HCT116 (cell line): ENCODE results near the gene HINT1. TPM values are rescaled to one million over a fixed set of nuclear protein-coding genes. Genes with fewer than 3 reads are reported as not detected.

Experiments
- ATAC-seq: fragments of 200-7000 bp; cut with Tn5 transposase; 2 replicates; pipeline ENCODE4 v1.9.1; 2020; ENCODE audit warnings: mild to moderate bottlenecking, moderate library complexity
- BruUV-seq: library from RNA; stranded (reverse); fragments of 400-500 nt; replicated peaks from 2 replicates; lab custom pipeline; 2021; lab: Mats Ljungman, UMichigan
- CTCF ChIA-PET: fragments of 300-600 bp; sonication (Branson Sonifier 250); formaldehyde crosslinking; loops from one replicate; lab custom pipeline; 2021; ENCODE audit warnings: antibody characterized with exemption; lab: Charles Lee
- POLR2A ChIA-PET: fragments of 300-600, 350-600 bp; sonication (Branson Sonifier 250); formaldehyde crosslinking; loops from one replicate; lab custom pipeline; 2021; ENCODE audit warnings: antibody characterized with exemption; lab: Charles Lee
- RAD21 ChIA-PET, 2 experiments: fragments of 300-600 bp; sonication (Branson Sonifier 250); formaldehyde crosslinking; loops; one replicate each; lab custom pipeline; 2023; ENCODE audit warnings: low total read pairs in 2 of 2; ENCODE audit not compliant: uncharacterized antibody in 2 of 2, unreplicated experiment in 2 of 2, low non-redundant PET in 1 of 2; lab: Charles Lee
- DNase-seq: peaks from one replicate; pipeline ENCODE4 v3.0.0-alpha.2; 2010; ENCODE audit warnings: low read depth, low spot score
- H2AFZ ChIP-seq: fragments of 200-600 bp; shearing (Covaris generic), sonication (generic); 2 replicates; pipeline ENCODE4 v1.6.1; 2017; ENCODE audit warnings: low read depth, mixed run types, mixed read lengths, antibody characterized with exemption, low read length; ENCODE audit not compliant: poor library complexity, severe bottlenecking
- H3K27ac ChIP-seq: 2 replicates; pipeline ENCODE4 v1.5.1; 2012; ENCODE audit warnings: low read depth, low read length
- H3K27me3 ChIP-seq: fragments of 200-600 bp; sonication (generic); 2 replicates; pipeline ENCODE4 v1.6.1; 2016; ENCODE audit warnings: mixed run types, low read length, mixed read lengths; ENCODE audit not compliant: insufficient read depth
- H3K36me3 ChIP-seq, 2 experiments: fragments of 200-500 bp in 1 of 2; fragments of 200-600 bp in 1 of 2; sonication (Bioruptor generic) in 1 of 2; sonication (generic) in 1 of 2; 2 replicates each; pipeline versions ENCODE4 v1.5.1 to v1.6.1; 2014 to 2016; ENCODE audit warnings: low read length in 2 of 2, inconsistent platforms in 1 of 2, mixed read lengths in 1 of 2, mixed run types in 1 of 2; ENCODE audit not compliant: insufficient read depth in 2 of 2, control insufficient read depth in 1 of 2
- H3K4me1 ChIP-seq, 2 experiments: fragments of 200-600 bp in 1 of 2; sonication (generic) in 1 of 2; 2 replicates each; pipeline versions ENCODE4 v1.5.1 to v1.6.1; 2012 to 2017; ENCODE audit warnings: low read length in 2 of 2, inconsistent platforms in 1 of 2, mild to moderate bottlenecking in 1 of 2, mixed read lengths in 1 of 2, mixed run types in 1 of 2, moderate library complexity in 1 of 2; ENCODE audit not compliant: insufficient read depth in 2 of 2, control insufficient read depth in 1 of 2
- H3K4me2 ChIP-seq: fragments of 200-600 bp; sonication (generic); 2 replicates; pipeline ENCODE4 v1.6.1; 2017; ENCODE audit warnings: mixed run types, low read length, mixed read lengths
- H3K4me3 ChIP-seq, 2 experiments: fragments of 200-600 bp in 1 of 2; sonication (generic) in 1 of 2; replicated peaks in 1 of 2; 2 replicates each; pipeline ENCODE4 v1.5.1; 2011 to 2016; ENCODE audit warnings: low read length in 2 of 2, control low read depth in 1 of 2, low read depth in 1 of 2, mild to moderate bottlenecking in 1 of 2, mixed read lengths in 1 of 2, mixed run types in 1 of 2
- H3K79me2 ChIP-seq: fragments of 200-600 bp; sonication (generic); 2 replicates; pipeline ENCODE4 v1.6.1; 2017; ENCODE audit warnings: mild to moderate bottlenecking, mixed run types, low read length, moderate library complexity, mixed read lengths; ENCODE audit not compliant: insufficient read depth
- H3K9ac ChIP-seq: fragments of 200-600 bp; sonication (generic); 2 replicates; pipeline ENCODE4 v1.6.1; 2016; ENCODE audit warnings: low read length, mixed read lengths
- H3K9me2 ChIP-seq: fragments of 200-600 bp; sonication (generic), shearing (Covaris generic); 2 replicates; pipeline ENCODE4 v1.6.1; 2017; ENCODE audit warnings: mixed run types, mild to moderate bottlenecking, moderate library complexity; ENCODE audit not compliant: insufficient read depth
- H3K9me3 ChIP-seq, 2 experiments: fragments of 200-500 bp in 1 of 2; fragments of 200-600 bp in 1 of 2; sonication (Bioruptor generic) in 1 of 2; sonication (generic) in 1 of 2; 2 replicates each; pipeline ENCODE4 v1.6.1; 2014 to 2017; ENCODE audit warnings: low read length in 2 of 2, mixed read lengths in 2 of 2, inconsistent platforms in 1 of 2, low read depth in 1 of 2, mild to moderate bottlenecking in 1 of 2, mixed run types in 1 of 2, moderate library complexity in 1 of 2; ENCODE audit not compliant: control insufficient read depth in 1 of 2, insufficient read depth in 1 of 2
- H4K20me1 ChIP-seq: fragments of 200-600 bp; sonication (generic), shearing (Covaris generic); 2 replicates; pipeline ENCODE4 v1.6.1; 2017; ENCODE audit warnings: mixed run types, mild to moderate bottlenecking, moderate library complexity; ENCODE audit not compliant: insufficient read depth
- CEBPB ChIP-seq: IDR thresholded peaks from 2 replicates; pipeline ENCODE4 v1.6.1; 2012; ENCODE audit warnings: low read depth
- CTCF ChIP-seq, 3 experiments: fragments of 200-600 bp in 1 of 3; sonication (generic) in 1 of 3; IDR thresholded peaks in 2 of 3; conservative IDR thresholded peaks in 1 of 3; 2 replicates each; pipeline ENCODE4 v1.5.1; 2012 to 2017; ENCODE audit warnings: low read depth in 2 of 3, low read length in 2 of 3, antibody characterized with exemption in 1 of 3, borderline replicate concordance in 1 of 3, control low read depth in 1 of 3, mild to moderate bottlenecking in 1 of 3, mixed read lengths in 1 of 3, mixed run types in 1 of 3, moderate library complexity in 1 of 3; ENCODE audit not compliant: insufficient read depth in 1 of 3
- EGR1 ChIP-seq: IDR thresholded peaks from 2 replicates; pipeline ENCODE4 v1.6.1; 2012; ENCODE audit warnings: low read depth
- ELF1 ChIP-seq: IDR thresholded peaks from 2 replicates; pipeline ENCODE4 v1.6.1; 2012; ENCODE audit warnings: low read depth, borderline replicate concordance
- FOSL1 ChIP-seq: IDR thresholded peaks from 2 replicates; pipeline ENCODE4 v1.6.1; 2012; ENCODE audit warnings: low read depth
- JUND ChIP-seq: IDR thresholded peaks from 2 replicates; pipeline ENCODE4 v1.6.1; 2012
- MAX ChIP-seq: IDR thresholded peaks from 2 replicates; pipeline ENCODE4 v1.6.1; 2012
- intact Hi-C: fragments of 100-400 bp; cut with micrococcal nuclease; formaldehyde crosslinking; loops from 2 replicates; pipeline ENCODE4 v1.10.0; 2022
- total RNA-seq: library from RNA; stranded (reverse); gene quantifications from one replicate; pipeline ENCODE4 v1.2.1, GENCODE V29; 2021; ENCODE audit not compliant: unreplicated experiment

Gene HINT1
- total RNA-seq, 1 experiment from 2014 or later: 222 TPM

- TF ChIP-seq CTCF (IDR thresholded peaks at IDR 0.05 in 2 of 3, conservative IDR thresholded peaks at IDR 0.05 in 1 of 3; ENCODE audit: borderline replicate concordance in 1 of 3, insufficient read depth in 1 of 3, low read depth in 2 of 3, low read length in 2 of 3): no peak
These were observed 17.8 kb downstream of the HINT1 start (continued) for GRCh38 chr5:131147258-131147657.

GRCh38 chr5:131142970-131143617, 22.0 kb downstream of the HINT1 start:
- H3K4me3 ChIP-seq: no peak overlapping the region
- no peaks in the 10 kb centered on the region for H3K36me3 ChIP-seq
- no peaks in the 10 kb centered on the region for H3K9me2 ChIP-seq
- no peak overlapping the region for H3K4me2 ChIP-seq
- no peaks in the 10 kb centered on the region for H4K20me1 ChIP-seq
- H3K27me3 ChIP-seq: no peaks in the 10 kb centered on the region
- H2AFZ ChIP-seq: no peak overlapping the region
- H3K79me2 ChIP-seq: no peaks in the 10 kb centered on the region
- H3K27ac ChIP-seq: no peak overlapping the region
- ChIA-PET POLR2A (no interaction called here), CTCF (no interaction called here)
- intact Hi-C loops: no loop called here
- no peak overlapping the region for H3K9ac ChIP-seq
- no peak for ATAC-seq
- TF ChIP-seq FOSL1 (no peak), EGR1 (no peak), CEBPB (no peak), ELF1 (no peak), MAX (no peak), CTCF (IDR thresholded peaks at IDR 0.05 in 2 of 3, conservative IDR thresholded peaks at IDR 0.05 in 1 of 3; ENCODE audit: borderline replicate concordance in 1 of 3, insufficient read depth in 1 of 3, low read depth in 2 of 3, low read length in 2 of 3) (no peak), JUND (no peak)
- TF ChIP-seq, all 23 proteins: peak for 0
- Histone ChIP-seq H3K4me1 (no peaks in the 10 kb centered on the region), H3K9me3 (no peaks in the 10 kb centered on the region)
- no peak for DNase-seq
- no TSS peak for BruUV-seq
- RAD21 ChIA-PET: no interaction called here
